Measurements from ENCODE around the gene OR2F1. TPM values are rescaled to one million over a fixed set of nuclear protein-coding genes. Genes with fewer than 3 reads are reported as not detected.

OR2F1 gene
- total and polyA plus RNA-seq, 10 of the 15 experiments (the other 5 are each of a cell fraction or from before 2014, with no cell fraction given) = not detected

DNA sequence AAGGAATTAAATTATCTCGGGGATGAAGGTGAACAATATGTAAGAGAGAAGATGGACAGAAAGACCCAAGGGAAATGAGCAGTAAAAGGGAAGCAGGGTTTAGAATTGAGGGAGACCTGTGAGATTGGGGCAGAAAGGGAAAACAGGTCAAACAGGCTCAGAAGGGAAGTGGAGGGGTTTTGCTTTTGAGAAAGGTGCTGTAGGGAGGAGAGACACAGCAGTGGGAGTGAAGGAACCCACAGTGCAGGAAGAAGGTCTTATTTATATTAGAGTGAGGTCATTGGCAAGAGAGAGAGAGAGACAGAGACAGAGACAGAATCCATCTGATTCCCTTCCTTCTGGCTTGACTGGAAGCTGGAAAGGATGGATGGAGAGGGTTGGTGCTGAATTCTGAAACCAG lies 49.1 kb upstream of the OR2F1 start:
- H3K9ac ChIP-seq (ENCODE audit: control insufficient read depth, insufficient read depth, low read length) = no peak overlapping the region
- intact Hi-C loops (cut with micrococcal nuclease; ENCODE audit: unreplicated experiment) = no loop called here
- POLR2A ChIA-PET = no interaction called here
- no peak for FAIRE-seq
- no peaks in the 10 kb centered on the region for H3K9me3 ChIP-seq (replicated peaks; ENCODE audit: control insufficient read depth, insufficient read depth, low read length)
- no peak for ATAC-seq
- RAD21 ChIA-PET (ENCODE audit: unreplicated experiment) = no interaction called here
- no TSS peak for BruUV-seq (replicated peaks)
- no peak overlapping the region for H3K4me3 ChIP-seq
- H3K79me2 ChIP-seq (ENCODE audit: control insufficient read depth, insufficient read depth, low read length) = peaks cover 6% of the 10 kb centered on the region
- H4K20me1 ChIP-seq (ENCODE audit: control insufficient read depth, insufficient read depth) = no peaks in the 10 kb centered on the region
- H3K4me1 ChIP-seq (ENCODE audit: control insufficient read depth, insufficient read depth, low read length) = no peaks in the 10 kb centered on the region
- H3K36me3 ChIP-seq (ENCODE audit: control insufficient read depth in 2 of 2, insufficient read depth in 2 of 2, low read length in 1 of 2) = no peaks in the 10 kb centered on the region
- in situ Hi-C loops (cut with MboI) = loop anchor here (25.0 kb wide), 1 partner anchor 482 kb away; no protein-coding TSS in a partner anchor
- no peak overlapping the region for H3K27ac ChIP-seq (ENCODE audit: control insufficient read depth, insufficient read depth)
- H3K27me3 ChIP-seq (replicated peaks in 1 of 2; ENCODE audit: control insufficient read depth in 2 of 2, insufficient read depth in 2 of 2, low read length in 1 of 2) = no peaks in the 10 kb centered on the region
- no peak for DNase-seq (ENCODE audit: low read depth, low spot score)
- H3K4me2 ChIP-seq (ENCODE audit: control insufficient read depth, insufficient read depth) = no peak overlapping the region
- CTCF ChIA-PET = no interaction called here
- no peak overlapping the region for H2AFZ ChIP-seq (ENCODE audit: control insufficient read depth, low read depth, low read length)
- WGBS (ENCODE audit: insufficient coverage, insufficient replicate concordance, low lambda C conversion rate, missing lambda C conversion rate) = 47% methylated on average over 1 of the region's 1 CpG
- SMC1A ChIA-PET (ENCODE audit: uncharacterized antibody, unreplicated experiment) = no interaction called here
- TF ChIP-seq ZZZ3 (IDR thresholded peaks at IDR 0.05; ENCODE audit: control insufficient read depth, insufficient read length, low read depth) (no peak), CREB1 (IDR thresholded peaks at IDR 0.05; ENCODE audit: low read depth) (no peak), BCL11A (IDR thresholded peaks at IDR 0.05; ENCODE audit: low read depth, low read length) (no peak), BMI1 (IDR thresholded peaks at IDR 0.05; ENCODE audit: borderline replicate concordance) (no peak), BHLHE40 (IDR thresholded peaks at IDR 0.05; ENCODE audit: borderline replicate concordance in 1 of 2, low read depth in 2 of 2, low read length in 1 of 2) (no peak), CEBPZ (IDR thresholded peaks at IDR 0.05; ENCODE audit: low read depth, low read length) (no peak), RB1 (IDR thresholded peaks at IDR 0.05; ENCODE audit: borderline replicate concordance) (no peak)
- TF ChIP-seq, protein P1, sequence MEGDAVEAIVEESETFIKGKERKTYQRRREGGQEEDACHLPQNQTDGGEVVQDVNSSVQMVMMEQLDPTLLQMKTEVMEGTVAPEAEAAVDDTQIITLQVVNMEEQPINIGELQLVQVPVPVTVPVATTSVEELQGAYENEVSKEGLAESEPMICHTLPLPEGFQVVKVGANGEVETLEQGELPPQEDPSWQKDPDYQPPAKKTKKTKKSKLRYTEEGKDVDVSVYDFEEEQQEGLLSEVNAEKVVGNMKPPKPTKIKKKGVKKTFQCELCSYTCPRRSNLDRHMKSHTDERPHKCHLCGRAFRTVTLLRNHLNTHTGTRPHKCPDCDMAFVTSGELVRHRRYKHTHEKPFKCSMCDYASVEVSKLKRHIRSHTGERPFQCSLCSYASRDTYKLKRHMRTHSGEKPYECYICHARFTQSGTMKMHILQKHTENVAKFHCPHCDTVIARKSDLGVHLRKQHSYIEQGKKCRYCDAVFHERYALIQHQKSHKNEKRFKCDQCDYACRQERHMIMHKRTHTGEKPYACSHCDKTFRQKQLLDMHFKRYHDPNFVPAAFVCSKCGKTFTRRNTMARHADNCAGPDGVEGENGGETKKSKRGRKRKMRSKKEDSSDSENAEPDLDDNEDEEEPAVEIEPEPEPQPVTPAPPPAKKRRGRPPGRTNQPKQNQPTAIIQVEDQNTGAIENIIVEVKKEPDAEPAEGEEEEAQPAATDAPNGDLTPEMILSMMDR (IDR thresholded peaks at IDR 0.05 in 2 of 3, conservative IDR thresholded peaks at IDR 0.05 in 1 of 3; ENCODE audit: control insufficient read depth in 2 of 3, extremely low read depth in 1 of 3, insufficient read depth in 1 of 3, low read depth in 3 of 3, low read length in 3 of 3) = no peak
- TF ChIP-seq, protein P2, sequence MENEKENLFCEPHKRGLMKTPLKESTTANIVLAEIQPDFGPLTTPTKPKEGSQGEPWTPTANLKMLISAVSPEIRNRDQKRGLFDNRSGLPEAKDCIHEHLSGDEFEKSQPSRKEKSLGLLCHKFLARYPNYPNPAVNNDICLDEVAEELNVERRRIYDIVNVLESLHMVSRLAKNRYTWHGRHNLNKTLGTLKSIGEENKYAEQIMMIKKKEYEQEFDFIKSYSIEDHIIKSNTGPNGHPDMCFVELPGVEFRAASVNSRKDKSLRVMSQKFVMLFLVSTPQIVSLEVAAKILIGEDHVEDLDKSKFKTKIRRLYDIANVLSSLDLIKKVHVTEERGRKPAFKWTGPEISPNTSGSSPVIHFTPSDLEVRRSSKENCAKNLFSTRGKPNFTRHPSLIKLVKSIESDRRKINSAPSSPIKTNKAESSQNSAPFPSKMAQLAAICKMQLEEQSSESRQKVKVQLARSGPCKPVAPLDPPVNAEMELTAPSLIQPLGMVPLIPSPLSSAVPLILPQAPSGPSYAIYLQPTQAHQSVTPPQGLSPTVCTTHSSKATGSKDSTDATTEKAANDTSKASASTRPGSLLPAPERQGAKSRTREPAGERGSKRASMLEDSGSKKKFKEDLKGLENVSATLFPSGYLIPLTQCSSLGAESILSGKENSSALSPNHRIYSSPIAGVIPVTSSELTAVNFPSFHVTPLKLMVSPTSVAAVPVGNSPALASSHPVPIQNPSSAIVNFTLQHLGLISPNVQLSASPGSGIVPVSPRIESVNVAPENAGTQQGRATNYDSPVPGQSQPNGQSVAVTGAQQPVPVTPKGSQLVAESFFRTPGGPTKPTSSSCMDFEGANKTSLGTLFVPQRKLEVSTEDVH (IDR thresholded peaks at IDR 0.05; ENCODE audit: low read depth, partially characterized antibody) = no peak
